Body of pancreas (tissue), 4 donors: ENCODE data around the gene PKP2.

Experiments used
- POLR2A ChIP-seq, 3 donors: fragments of 450-650 bp; IDR thresholded peaks; one replicate each; pipeline ENCODE4 v1.6.1; 2016; ENCODE audit warnings: antibody characterized with exemption in 3 of 3, mild to moderate bottlenecking in 2 of 3
- TF ChIP-seq, protein P1 (sequence below), 7 experiments: fragments of 450-650 bp in 4 of 7; fragments of 200-600 bp in 3 of 7; sonication (generic) in 3 of 7; IDR thresholded peaks; one replicate each; pipeline ENCODE4 v1.5.1; 2016 to 2019; ENCODE audit warnings: antibody characterized with exemption in 7 of 7

- TF ChIP-seq, protein P1, sequence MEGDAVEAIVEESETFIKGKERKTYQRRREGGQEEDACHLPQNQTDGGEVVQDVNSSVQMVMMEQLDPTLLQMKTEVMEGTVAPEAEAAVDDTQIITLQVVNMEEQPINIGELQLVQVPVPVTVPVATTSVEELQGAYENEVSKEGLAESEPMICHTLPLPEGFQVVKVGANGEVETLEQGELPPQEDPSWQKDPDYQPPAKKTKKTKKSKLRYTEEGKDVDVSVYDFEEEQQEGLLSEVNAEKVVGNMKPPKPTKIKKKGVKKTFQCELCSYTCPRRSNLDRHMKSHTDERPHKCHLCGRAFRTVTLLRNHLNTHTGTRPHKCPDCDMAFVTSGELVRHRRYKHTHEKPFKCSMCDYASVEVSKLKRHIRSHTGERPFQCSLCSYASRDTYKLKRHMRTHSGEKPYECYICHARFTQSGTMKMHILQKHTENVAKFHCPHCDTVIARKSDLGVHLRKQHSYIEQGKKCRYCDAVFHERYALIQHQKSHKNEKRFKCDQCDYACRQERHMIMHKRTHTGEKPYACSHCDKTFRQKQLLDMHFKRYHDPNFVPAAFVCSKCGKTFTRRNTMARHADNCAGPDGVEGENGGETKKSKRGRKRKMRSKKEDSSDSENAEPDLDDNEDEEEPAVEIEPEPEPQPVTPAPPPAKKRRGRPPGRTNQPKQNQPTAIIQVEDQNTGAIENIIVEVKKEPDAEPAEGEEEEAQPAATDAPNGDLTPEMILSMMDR (IDR thresholded peaks at IDR 0.05): no peak
- TF ChIP-seq POLR2A (IDR thresholded peaks at IDR 0.05): no peak
These were observed 5.0 kb upstream of the PKP2 start for GRCh38 chr12:32901553-32901952.
